Heart right ventricle (tissue), 16 donors: ENCODE measurements around the gene GALE. TPM values are rescaled to one million over a fixed set of nuclear protein-coding genes. Genes with fewer than 3 reads are reported as not detected.
A peak's percentile ranks its signal among the peaks of the same experiment; 100 is the strongest.

ENCODE experiments used
- ATAC-seq, 8 donors: fragments of 200-7000 bp; cut with Tn5 transposase; one replicate each; pipeline ENCODE4 v1.9.1; 2020; ENCODE audit warnings: mild to moderate bottlenecking in 8 of 8, moderate library complexity in 8 of 8, moderate number of reproducible peaks in 1 of 8
- DNase-seq, 2 donors: peaks; one replicate each; pipeline ENCODE4 v3.0.0-alpha.2; 2020
- H3K27ac ChIP-seq, 10 donors: fragments of 200-600 bp; sonication (generic) in 2 of 10; one replicate each; pipeline versions ENCODE4 v1.5.0 to v1.8.0; 2020 to 2022; ENCODE audit warnings: mild to moderate bottlenecking in 3 of 10
- H3K27me3 ChIP-seq, 7 donors: fragments of 200-600 bp; one replicate each; pipeline ENCODE4 v1.8.0; 2021 to 2022; ENCODE audit warnings: mild to moderate bottlenecking in 2 of 7
- H3K36me3 ChIP-seq, 9 donors: fragments of 200-600 bp; sonication (generic) in 1 of 9; one replicate each; pipeline versions ENCODE4 v1.5.0 to v1.8.0; 2020 to 2022; ENCODE audit warnings: mild to moderate bottlenecking in 2 of 9
- H3K4me1 ChIP-seq, 9 donors: fragments of 200-600 bp; sonication (generic) in 1 of 9; one replicate each; pipeline versions ENCODE4 v1.5.0 to v1.8.0; 2020 to 2022; ENCODE audit warnings: mild to moderate bottlenecking in 4 of 9
- H3K4me3 ChIP-seq, 10 donors: fragments of 200-600 bp; sonication (generic) in 2 of 10; one replicate each; pipeline versions ENCODE4 v1.5.0 to v1.8.0; 2020 to 2022; ENCODE audit warnings: mild to moderate bottlenecking in 7 of 10, moderate library complexity in 2 of 10
- H3K9me3 ChIP-seq, 11 donors: fragments of 200-600 bp in 10 of 11; sonication (generic) in 2 of 11; one replicate each; pipeline versions ENCODE4 v1.5.0 to v1.8.0; 2013 to 2022; ENCODE audit warnings: mild to moderate bottlenecking in 2 of 11, control low read depth in 1 of 11, moderate library complexity in 1 of 11
- CTCF ChIP-seq, 9 donors: fragments of 200-600 bp; sonication (generic) in 2 of 9; IDR thresholded peaks; one replicate each; pipeline versions ENCODE4 v1.5.0 to v1.8.0; 2021 to 2022; ENCODE audit warnings: antibody characterized with exemption in 9 of 9, mild to moderate bottlenecking in 5 of 9, moderate library complexity in 1 of 9
- WGBS, 2 donors: extraction: QIAGEN DNeasy Blood & Tissue Kit; methylation state at CpG; one replicate each; pipeline ENCODE4 v1.1.7; 2013; ENCODE audit warnings: inconsistent platforms in 1 of 2; 5-methylcytosine and 5-hydroxymethylcytosine counted together
- intact Hi-C, 10 donors: fragments of 100-400 bp; cut with DNase I; formaldehyde crosslinking; loops; one replicate each; pipeline versions ENCODE4 v1.11.1 to v1.14.2; 2022
- polyA plus RNA-seq, 2 donors: library from polyadenylated mRNA; stranded (reverse); fragments of 200-250 nt; gene quantifications; one replicate each; pipeline ENCODE4 v1.2.3, GENCODE V29; 2013
- total RNA-seq, 10 donors: library from RNA; stranded (reverse); fragmentation: NEBNext Ultra II Directional in 3 of 10; extraction: Animal tissue kit (Norgen Biotek cat#: 25700) in 3 of 10; gene quantifications; one replicate each; pipeline versions ENCODE4 v1.2.1 to v1.2.4, GENCODE V29; 2021 to 2023
- donor health status: Arrhythmogenic right ventricular cardiomyopathy.
- donor health status: ischemic (EF 13 %, LVEDD 7.1; RV severe dilation, severe dysfunction).
- donor health status: healthy with polysubstance abuse.
- donor health status: DM: no; HTN: yes; CAD: no.
- donor health status: DM: no; HTN: no; CAD: no.
- donor health status: ischemic (EF 25% LVEDD 6.9; RV normal size, moderate dysfunction).
- donor health status: ischemic (EF 25% LVEDD 5.7; RV mildly dilated, moderate dysfunction).
- donor health status: healthy.
- donor health status: DM: yes; HTN: yes; CAD: no.
- donor health status: Ischemic cardiomyopathy.
- donor health status: ischemic (EF 35%, LVEDD 5.7; RV mildly dilated, moderate dysfunction).
- donor health status: nonischemic (EF 11% LVEDD 7.7; RV severe dilation, severe dysfunction).
- donor health status: DM: yes; HTN: yes; CAD: no.
- donor health status: PGD.
- donor health status: ischemic (EF 29% LVEDD 5.4; RV normal size, mild dysfunction).
- donor health status: nonischemic (EF 23%, LVEDD 6.1; RV moderate dilation, normal function).

Gene GALE
- total and polyA plus RNA-seq, 12 donors, result 5.3 to 22.2 (median 8.3) TPM

GRCh38 chr1:23824711-23825075 is 24.1 kb upstream of the GALE start:
- DNase-seq (no peak), ATAC-seq (peak in 1 of 8 donors; percentile 4)
- peak overlapping the region; percentile 87 to 99 (median 96) for H3K27ac ChIP-seq
- H3K27me3 ChIP-seq, result no peaks in the 10 kb centered on the region
- intact Hi-C loops, result loop anchor here in 3 of 10 donors (5.0 to 10.0 kb wide), 2 partner anchors 43 to 200 kb away; partner anchors contain the start of gene FUCA1 (in 2 of the 3)
- peaks cover 2 to 22% (median 14%) of the 10 kb centered on the region in 9 donors for H3K4me1 ChIP-seq
- 1 to 3% methylated on average over 8 of the region's 8 CpGs for WGBS, 2 donors
- peaks cover 0 to 8% (median 0%) of the 10 kb centered on the region in 9 donors for H3K36me3 ChIP-seq
- H3K9me3 ChIP-seq, result no peaks in the 10 kb centered on the region
- H3K4me3 ChIP-seq, result peak overlapping the region; percentile 74 to 99 (median 92)
- no peak for TF ChIP-seq CTCF (IDR thresholded peaks at IDR 0.05)

- intact Hi-C loops, result loop anchor here in 2 of 10 donors (5.0 to 10.0 kb wide), 2 partner anchors 44 to 201 kb away; partner anchors contain the start of gene FUCA1 (in 1 of the 2)
- Histone ChIP-seq H3K4me3 (peak overlapping the region in 2 of 10 donors; percentile 84 to 89), H3K4me1 (peaks cover 2 to 22% (median 14%) of the 10 kb centered on the region in 9 donors), H3K9me3 (no peaks in the 10 kb centered on the region), H3K27ac (peak overlapping the region in 1 of 10 donors; percentile 98), H3K27me3 (no peaks in the 10 kb centered on the region), H3K36me3 (peaks cover 0 to 17% (median 0%) of the 10 kb centered on the region in 9 donors)
- 80 to 81% methylated on average over 7 of the region's 7 CpGs for WGBS, 2 donors
- ATAC-seq (no peak), DNase-seq (no peak)
- TF ChIP-seq CTCF (IDR thresholded peaks at IDR 0.05), result no peak
Measured at GRCh38 chr1:23823767-23824166, 23.2 kb upstream of the GALE start.

- H3K4me3 ChIP-seq, result no peak overlapping the region
- no peak for ATAC-seq
- H3K4me1 ChIP-seq, result no peaks in the 10 kb centered on the region
- no peaks in the 10 kb centered on the region for H3K9me3 ChIP-seq
- no peak overlapping the region for H3K27ac ChIP-seq
- no peaks in the 10 kb centered on the region for H3K27me3 ChIP-seq
- DNase-seq, result no peak
- WGBS, 2 donors, result 91 to 92% methylated on average over 3 of the region's 3 CpGs
- intact Hi-C loops, result loop anchor here in 4 of 10 donors (10.0 kb wide), 3 partner anchors 47 to 97 kb away; partner anchors contain the start of genes FUCA1 (in 3 of the 4) and CNR2 (in 1 of the 4)
- H3K36me3 ChIP-seq, result peaks cover 0 to 79% (median 47%) of the 10 kb centered on the region in 9 donors
- TF ChIP-seq CTCF (IDR thresholded peaks at IDR 0.05), result no peak
Measured at GRCh38 chr1:23817633-23818032, 17.1 kb upstream of the GALE start.

- no peak overlapping the region for H3K27ac ChIP-seq
- no peaks in the 10 kb centered on the region for H3K9me3 ChIP-seq
- intact Hi-C loops, result loop anchor here in 4 of 10 donors (10.0 kb wide), 3 partner anchors 48 to 98 kb away; partner anchors contain the start of genes FUCA1 (in 3 of the 4) and CNR2 (in 1 of the 4)
- ATAC-seq (no peak), DNase-seq (no peak)
- H3K4me1 ChIP-seq, result no peaks in the 10 kb centered on the region
- no peaks in the 10 kb centered on the region for H3K27me3 ChIP-seq
- H3K36me3 ChIP-seq, result peaks cover 0 to 85% (median 52%) of the 10 kb centered on the region in 9 donors
- TF ChIP-seq CTCF (IDR thresholded peaks at IDR 0.05), result no peak
- no peak overlapping the region for H3K4me3 ChIP-seq
Measured at GRCh38 chr1:23816906-23817305, 16.4 kb upstream of the GALE start.
